SK-N-SH (cell line): ENCODE results near the gene TLN1.

Experiments
- EP300 ChIP-seq, 2 experiments: IDR thresholded peaks; 2 replicates each; pipeline versions ENCODE4 v1.4.0 to v1.6.1; 2012; ENCODE audit warnings: borderline replicate concordance in 1 of 2, low read depth in 1 of 2, low read length in 1 of 2
- EZH2phosphoT487 ChIP-seq: fragments of 200-600 bp; sonication (generic); IDR thresholded peaks from 2 replicates; pipeline ENCODE4 v1.6.1; 2017; ENCODE audit warnings: low read depth, mixed run types, mild to moderate bottlenecking, antibody characterized with exemption, moderate library complexity, borderline replicate concordance
- GATA2 ChIP-seq: sonication (generic); formaldehyde crosslinking; IDR thresholded peaks from 2 replicates; pipeline ENCODE4 v1.5.0; 2020; ENCODE audit warnings: mild to moderate bottlenecking, missing genetic modification reagents
- JUND ChIP-seq: IDR thresholded peaks from 2 replicates; pipeline ENCODE4 v1.4.0; 2012
- POLR2AphosphoS5 ChIP-seq: IDR thresholded peaks from 2 replicates; pipeline ENCODE4 v1.6.1; 2012; ENCODE audit warnings: low read depth, low read length
- RFX5 ChIP-seq: IDR thresholded peaks from 2 replicates; pipeline ENCODE4 v1.6.1; 2012; ENCODE audit warnings: mild to moderate bottlenecking, improper control_type of control experiment, low read length
- TAF1 ChIP-seq: IDR thresholded peaks from 2 replicates; pipeline ENCODE4 v1.6.1; 2012; ENCODE audit warnings: low read depth, mild to moderate bottlenecking, low read length, moderate library complexity, borderline replicate concordance
- TCF12 ChIP-seq: IDR thresholded peaks from 2 replicates; pipeline ENCODE4 v1.4.0; 2012
- YY1 ChIP-seq: IDR thresholded peaks from 2 replicates; pipeline ENCODE4 v1.4.0; 2012; ENCODE audit warnings: low read depth, mild to moderate bottlenecking
- TF ChIP-seq, protein P1 (sequence below): fragments of 200-600 bp; sonication (generic); IDR thresholded peaks from 2 replicates; pipeline ENCODE4 v1.6.1; 2017; ENCODE audit warnings: antibody characterized with exemption, mild to moderate bottlenecking, moderate library complexity
- TF ChIP-seq, protein P2 (sequence below): fragments of 150-350 bp; IDR thresholded peaks from 2 replicates; pipeline ENCODE4 v1.6.1; 2017; ENCODE audit warnings: antibody characterized with exemption, low read length, low read depth, borderline replicate concordance
- TF ChIP-seq, protein P3 (sequence below): IDR thresholded peaks from 2 replicates; pipeline ENCODE4 v1.6.1; 2012; ENCODE audit warnings: mild to moderate bottlenecking, low read depth, low read length, moderate library complexity
- TF ChIP-seq, protein P4 (sequence below): IDR thresholded peaks from 2 replicates; pipeline ENCODE4 v1.4.0; 2012; ENCODE audit warnings: low read depth

DNA sequence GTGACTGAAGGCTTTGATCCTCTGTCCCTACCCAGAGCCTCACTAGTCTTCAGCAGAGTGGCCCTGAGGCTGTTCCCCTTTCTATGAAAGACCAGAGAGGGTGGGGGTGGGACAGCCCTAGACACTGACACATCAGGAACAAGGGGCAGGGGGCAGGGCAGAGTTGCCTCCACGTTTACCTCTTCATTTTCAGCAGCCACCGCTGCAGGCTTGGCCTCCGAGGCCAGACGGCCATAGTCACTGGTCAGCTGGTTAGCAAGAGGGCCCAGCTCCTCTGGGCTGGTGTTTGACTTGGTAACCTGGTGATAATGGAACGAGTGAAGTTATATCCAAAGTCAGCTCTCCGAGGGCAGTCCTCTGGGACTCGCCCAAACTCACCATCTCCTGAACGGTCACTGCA, 26.6 kb downstream of the TLN1 start:
- TF ChIP-seq, protein P1, sequence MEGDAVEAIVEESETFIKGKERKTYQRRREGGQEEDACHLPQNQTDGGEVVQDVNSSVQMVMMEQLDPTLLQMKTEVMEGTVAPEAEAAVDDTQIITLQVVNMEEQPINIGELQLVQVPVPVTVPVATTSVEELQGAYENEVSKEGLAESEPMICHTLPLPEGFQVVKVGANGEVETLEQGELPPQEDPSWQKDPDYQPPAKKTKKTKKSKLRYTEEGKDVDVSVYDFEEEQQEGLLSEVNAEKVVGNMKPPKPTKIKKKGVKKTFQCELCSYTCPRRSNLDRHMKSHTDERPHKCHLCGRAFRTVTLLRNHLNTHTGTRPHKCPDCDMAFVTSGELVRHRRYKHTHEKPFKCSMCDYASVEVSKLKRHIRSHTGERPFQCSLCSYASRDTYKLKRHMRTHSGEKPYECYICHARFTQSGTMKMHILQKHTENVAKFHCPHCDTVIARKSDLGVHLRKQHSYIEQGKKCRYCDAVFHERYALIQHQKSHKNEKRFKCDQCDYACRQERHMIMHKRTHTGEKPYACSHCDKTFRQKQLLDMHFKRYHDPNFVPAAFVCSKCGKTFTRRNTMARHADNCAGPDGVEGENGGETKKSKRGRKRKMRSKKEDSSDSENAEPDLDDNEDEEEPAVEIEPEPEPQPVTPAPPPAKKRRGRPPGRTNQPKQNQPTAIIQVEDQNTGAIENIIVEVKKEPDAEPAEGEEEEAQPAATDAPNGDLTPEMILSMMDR, result no peak
- no peak for TF ChIP-seq POLR2AphosphoS5
- no peak for TF ChIP-seq TAF1
- no peak for TF ChIP-seq TCF12
- TF ChIP-seq, protein P2, sequence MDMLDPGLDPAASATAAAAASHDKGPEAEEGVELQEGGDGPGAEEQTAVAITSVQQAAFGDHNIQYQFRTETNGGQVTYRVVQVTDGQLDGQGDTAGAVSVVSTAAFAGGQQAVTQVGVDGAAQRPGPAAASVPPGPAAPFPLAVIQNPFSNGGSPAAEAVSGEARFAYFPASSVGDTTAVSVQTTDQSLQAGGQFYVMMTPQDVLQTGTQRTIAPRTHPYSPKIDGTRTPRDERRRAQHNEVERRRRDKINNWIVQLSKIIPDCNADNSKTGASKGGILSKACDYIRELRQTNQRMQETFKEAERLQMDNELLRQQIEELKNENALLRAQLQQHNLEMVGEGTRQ, result no peak
- no peak for TF ChIP-seq RFX5
- TF ChIP-seq JUND, result no peak
- TF ChIP-seq GATA2, result no peak
- no peak for TF ChIP-seq EP300 (IDR thresholded peaks at IDR 0.05; ENCODE audit: borderline replicate concordance in 1 of 2, low read depth in 1 of 2, low read length in 1 of 2)
- TF ChIP-seq, protein P3, sequence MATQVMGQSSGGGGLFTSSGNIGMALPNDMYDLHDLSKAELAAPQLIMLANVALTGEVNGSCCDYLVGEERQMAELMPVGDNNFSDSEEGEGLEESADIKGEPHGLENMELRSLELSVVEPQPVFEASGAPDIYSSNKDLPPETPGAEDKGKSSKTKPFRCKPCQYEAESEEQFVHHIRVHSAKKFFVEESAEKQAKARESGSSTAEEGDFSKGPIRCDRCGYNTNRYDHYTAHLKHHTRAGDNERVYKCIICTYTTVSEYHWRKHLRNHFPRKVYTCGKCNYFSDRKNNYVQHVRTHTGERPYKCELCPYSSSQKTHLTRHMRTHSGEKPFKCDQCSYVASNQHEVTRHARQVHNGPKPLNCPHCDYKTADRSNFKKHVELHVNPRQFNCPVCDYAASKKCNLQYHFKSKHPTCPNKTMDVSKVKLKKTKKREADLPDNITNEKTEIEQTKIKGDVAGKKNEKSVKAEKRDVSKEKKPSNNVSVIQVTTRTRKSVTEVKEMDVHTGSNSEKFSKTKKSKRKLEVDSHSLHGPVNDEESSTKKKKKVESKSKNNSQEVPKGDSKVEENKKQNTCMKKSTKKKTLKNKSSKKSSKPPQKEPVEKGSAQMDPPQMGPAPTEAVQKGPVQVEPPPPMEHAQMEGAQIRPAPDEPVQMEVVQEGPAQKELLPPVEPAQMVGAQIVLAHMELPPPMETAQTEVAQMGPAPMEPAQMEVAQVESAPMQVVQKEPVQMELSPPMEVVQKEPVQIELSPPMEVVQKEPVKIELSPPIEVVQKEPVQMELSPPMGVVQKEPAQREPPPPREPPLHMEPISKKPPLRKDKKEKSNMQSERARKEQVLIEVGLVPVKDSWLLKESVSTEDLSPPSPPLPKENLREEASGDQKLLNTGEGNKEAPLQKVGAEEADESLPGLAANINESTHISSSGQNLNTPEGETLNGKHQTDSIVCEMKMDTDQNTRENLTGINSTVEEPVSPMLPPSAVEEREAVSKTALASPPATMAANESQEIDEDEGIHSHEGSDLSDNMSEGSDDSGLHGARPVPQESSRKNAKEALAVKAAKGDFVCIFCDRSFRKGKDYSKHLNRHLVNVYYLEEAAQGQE, result no peak
- TF ChIP-seq YY1, result no peak
- TF ChIP-seq EZH2phosphoT487, result no peak
- TF ChIP-seq, protein P4, sequence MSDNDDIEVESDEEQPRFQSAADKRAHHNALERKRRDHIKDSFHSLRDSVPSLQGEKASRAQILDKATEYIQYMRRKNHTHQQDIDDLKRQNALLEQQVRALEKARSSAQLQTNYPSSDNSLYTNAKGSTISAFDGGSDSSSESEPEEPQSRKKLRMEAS, result no peak
